ENCODE measurements around the gene TEX10. TPM values are rescaled to one million over a fixed set of nuclear protein-coding genes. Genes with fewer than 3 reads are reported as not detected.

The TEX10 gene
- total and polyA plus RNA-seq, 9 of the 15 experiments (the other 6 are each of a cell fraction or from before 2014, with no cell fraction given): 27.8 to 60.0 (median 47.9) TPM

DNA sequence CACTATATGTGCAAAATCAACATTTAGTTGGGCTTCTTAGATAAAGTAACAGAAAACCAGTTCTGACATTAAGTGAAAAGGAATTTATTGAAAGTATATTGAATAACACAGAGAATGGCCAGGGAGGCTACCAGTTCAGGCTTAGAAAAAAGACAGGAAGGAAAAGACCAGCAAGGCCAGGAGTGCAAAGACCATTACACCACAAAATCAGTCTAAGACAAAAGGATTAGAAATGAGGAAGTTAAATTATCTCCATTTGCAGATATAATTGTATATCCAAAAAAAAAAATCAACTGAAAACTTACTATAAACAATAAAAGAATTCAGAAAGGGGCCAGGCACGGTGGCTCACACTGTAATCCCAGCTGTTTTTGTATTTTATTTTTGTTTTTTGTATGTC lies 4.8 kb upstream of the TEX10 start:
- WGBS (ENCODE audit: insufficient coverage, low coverage, missing lambda C conversion rate): 30% methylated on average over 1 of the region's 1 CpG
- no peak for TF ChIP-seq FOXJ3 (CRISPR knock-in tag; IDR thresholded peaks at IDR 0.05)
- TF ChIP-seq GTF2A2 (tag; IDR thresholded peaks at IDR 0.05): no peak
- TF ChIP-seq ZNF121 (CRISPR knock-in tag; conservative IDR thresholded peaks at IDR 0.05): no peak
- TF ChIP-seq, protein P1, sequence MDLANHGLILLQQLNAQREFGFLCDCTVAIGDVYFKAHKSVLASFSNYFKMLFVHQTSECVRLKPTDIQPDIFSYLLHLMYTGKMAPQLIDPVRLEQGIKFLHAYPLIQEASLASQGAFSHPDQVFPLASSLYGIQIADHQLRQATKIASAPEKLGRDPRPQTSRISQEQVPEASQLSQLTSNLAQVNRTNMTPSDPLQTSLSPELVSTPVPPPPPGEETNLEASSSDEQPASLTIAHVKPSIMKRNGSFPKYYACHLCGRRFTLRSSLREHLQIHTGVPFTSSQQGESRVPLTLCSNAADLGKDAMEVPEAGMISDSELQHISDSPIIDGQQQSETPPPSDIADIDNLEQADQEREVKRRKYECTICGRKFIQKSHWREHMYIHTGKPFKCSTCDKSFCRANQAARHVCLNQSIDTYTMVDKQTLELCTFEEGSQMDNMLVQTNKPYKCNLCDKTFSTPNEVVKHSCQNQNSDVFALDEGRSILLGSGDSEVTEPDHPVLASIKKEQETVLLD (IDR thresholded peaks at IDR 0.05): no peak
- no peak for TF ChIP-seq ZNF3 (CRISPR knock-in tag; IDR thresholded peaks at IDR 0.05)
- TF ChIP-seq, protein P2, sequence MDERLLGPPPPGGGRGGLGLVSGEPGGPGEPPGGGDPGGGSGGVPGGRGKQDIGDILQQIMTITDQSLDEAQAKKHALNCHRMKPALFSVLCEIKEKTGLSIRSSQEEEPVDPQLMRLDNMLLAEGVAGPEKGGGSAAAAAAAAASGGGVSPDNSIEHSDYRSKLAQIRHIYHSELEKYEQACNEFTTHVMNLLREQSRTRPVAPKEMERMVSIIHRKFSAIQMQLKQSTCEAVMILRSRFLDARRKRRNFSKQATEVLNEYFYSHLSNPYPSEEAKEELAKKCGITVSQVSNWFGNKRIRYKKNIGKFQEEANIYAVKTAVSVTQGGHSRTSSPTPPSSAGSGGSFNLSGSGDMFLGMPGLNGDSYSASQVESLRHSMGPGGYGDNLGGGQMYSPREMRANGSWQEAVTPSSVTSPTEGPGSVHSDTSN (CRISPR knock-in tag; IDR thresholded peaks at IDR 0.05; ENCODE audit: low read depth): no peak
- TF ChIP-seq, protein P2 (tag; conservative IDR thresholded peaks at IDR 0.05; ENCODE audit: low read depth): no peak
- TF ChIP-seq CTBP1 (IDR thresholded peaks at IDR 0.05; ENCODE audit: borderline replicate concordance): no peak
- FAIRE-seq: no peak

More for the DNA sequence above, 4.8 kb upstream of the TEX10 start:
- in situ Hi-C loops (cut with MboI): no loop called here
- intact Hi-C loops (cut with micrococcal nuclease): no loop called here
- Histone ChIP-seq H3K27me3 (ENCODE audit: control insufficient read depth in 2 of 2, insufficient read depth in 2 of 2, low read length in 2 of 2) (no peaks in the 10 kb centered on the region), H3K9ac (ENCODE audit: insufficient read depth in 1 of 2, low read depth in 2 of 2, low read length in 2 of 2) (no peak overlapping the region), H3K27ac (ENCODE audit: extremely low read depth, low read depth, low read length) (no peak overlapping the region), H2AFZ (ENCODE audit: low read depth, low read length) (no peak overlapping the region), H3K4me1 (replicated peaks in 1 of 2; ENCODE audit: control insufficient read depth in 2 of 2, insufficient read depth in 2 of 2, low read length in 2 of 2) (peaks cover 5% of the 10 kb centered on the region in 2 experiments; a peak in 3 of 5 replicates), H3K79me2 (ENCODE audit: control insufficient read depth, insufficient read depth, low read length) (peaks cover 13% of the 10 kb centered on the region), H3K4me2 (ENCODE audit: insufficient read depth, low read length) (no peak overlapping the region), H3K9me1 (ENCODE audit: control insufficient read depth, insufficient read depth, low read length) (no peaks in the 10 kb centered on the region), H3K36me3 (ENCODE audit: control insufficient read depth, insufficient read depth, low read length) (no peaks in the 10 kb centered on the region), H3K9me3 (replicated peaks; ENCODE audit: control insufficient read depth, insufficient read depth, low read depth, low read length) (peaks cover 8% of the 10 kb centered on the region), H4K20me1 (replicated peaks; ENCODE audit: control insufficient read depth, insufficient read depth, low read length) (no peaks in the 10 kb centered on the region), H3K4me3 (no peak overlapping the region)
- CTCF ChIA-PET (ENCODE audit: low intra/inter-chr PET ratio): no interaction called here
- no peak for DNase-seq (ENCODE audit: extremely low read depth in 1 of 4, low spot score in 3 of 4)
- ATAC-seq: no peak
- POLR2A ChIA-PET: no interaction called here
- BruUV-seq (replicated peaks): no TSS peak
